Kidney epithelial cell (primary cell): ENCODE results near the gene CYP27C1. TPM values are rescaled to one million over a fixed set of nuclear protein-coding genes. Genes with fewer than 3 reads are reported as not detected.
"Not testable (repeated sequence)": the region's sequence is repeated elsewhere in the genome, so short reads cannot be mapped to it uniquely, and the experiment has no call there.

ENCODE experiments used
- DNase-seq: peaks from one replicate; pipeline ENCODE4 v3.0.0-alpha.2; 2010; ENCODE audit warnings: low read depth
- H3K27me3 ChIP-seq: 2 replicates; pipeline ENCODE4 v1.6.0; 2011; ENCODE audit warnings: low read length; ENCODE audit not compliant: control insufficient read depth, insufficient read depth
- H3K36me3 ChIP-seq: 2 replicates; pipeline ENCODE4 v1.5.1; 2011; ENCODE audit warnings: low read length; ENCODE audit not compliant: control insufficient read depth, insufficient read depth
- H3K4me3 ChIP-seq: 2 replicates; pipeline ENCODE4 v1.5.1; 2011; ENCODE audit warnings: low read depth, mild to moderate bottlenecking, control low read depth, low read length
- total RNA-seq: library from RNA; depleted of rRNA; stranded (reverse); fragments of >200 nt; gene quantifications from 2 replicates; pipeline ENCODE4 v1.2.3, GENCODE V29; 2015
- TF ChIP-seq, protein P1 (sequence below): IDR thresholded peaks from 2 replicates; pipeline ENCODE4 v1.5.1; 2011; ENCODE audit warnings: mild to moderate bottlenecking, moderate library complexity, low read length, control low read depth, inconsistent platforms; ENCODE audit not compliant: insufficient read depth, poor library complexity, severe bottlenecking

Gene CYP27C1
- total RNA-seq, 1 donor from 2014 or later: 2.3 TPM

DNA sequence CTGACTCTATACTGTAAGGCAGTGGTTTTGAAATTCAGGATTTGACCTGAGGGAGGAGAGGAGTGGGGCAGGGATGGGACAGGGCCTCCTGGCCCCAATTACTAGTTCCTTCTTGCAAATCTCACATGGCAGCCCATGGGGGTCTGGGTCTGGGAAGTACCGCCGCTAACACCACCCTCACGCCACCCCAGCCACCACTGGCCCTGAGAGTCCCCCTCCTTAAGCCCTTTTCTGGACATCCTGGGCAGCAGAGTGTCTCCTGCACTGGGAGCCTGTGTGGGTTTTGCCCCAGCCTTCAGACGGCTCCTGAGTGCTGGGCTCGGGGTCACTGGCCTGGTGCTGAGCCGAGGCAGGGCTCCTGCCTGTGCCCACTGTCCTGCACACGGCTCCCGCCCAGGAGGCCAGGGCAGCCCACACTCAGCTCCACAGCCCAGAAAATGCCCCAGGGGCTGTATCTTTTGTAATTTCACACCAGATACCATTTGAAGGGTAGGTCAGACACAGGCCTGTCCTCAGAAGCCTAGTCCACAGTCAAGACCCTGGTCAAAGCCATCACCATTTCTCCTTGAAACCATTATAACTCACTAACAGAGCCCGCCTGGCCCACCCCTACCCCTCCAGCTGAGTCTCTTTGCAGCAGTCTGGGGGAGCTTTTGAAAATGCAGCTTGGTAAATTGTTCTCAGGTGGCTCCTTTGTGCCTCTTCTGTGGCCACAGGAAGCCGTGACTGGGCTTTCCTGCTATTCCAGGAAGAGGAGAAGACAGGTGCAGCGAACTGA is 55.1 kb downstream of the CYP27C1 start:
- no peak overlapping the region for H3K4me3 ChIP-seq
- TF ChIP-seq, protein P1, sequence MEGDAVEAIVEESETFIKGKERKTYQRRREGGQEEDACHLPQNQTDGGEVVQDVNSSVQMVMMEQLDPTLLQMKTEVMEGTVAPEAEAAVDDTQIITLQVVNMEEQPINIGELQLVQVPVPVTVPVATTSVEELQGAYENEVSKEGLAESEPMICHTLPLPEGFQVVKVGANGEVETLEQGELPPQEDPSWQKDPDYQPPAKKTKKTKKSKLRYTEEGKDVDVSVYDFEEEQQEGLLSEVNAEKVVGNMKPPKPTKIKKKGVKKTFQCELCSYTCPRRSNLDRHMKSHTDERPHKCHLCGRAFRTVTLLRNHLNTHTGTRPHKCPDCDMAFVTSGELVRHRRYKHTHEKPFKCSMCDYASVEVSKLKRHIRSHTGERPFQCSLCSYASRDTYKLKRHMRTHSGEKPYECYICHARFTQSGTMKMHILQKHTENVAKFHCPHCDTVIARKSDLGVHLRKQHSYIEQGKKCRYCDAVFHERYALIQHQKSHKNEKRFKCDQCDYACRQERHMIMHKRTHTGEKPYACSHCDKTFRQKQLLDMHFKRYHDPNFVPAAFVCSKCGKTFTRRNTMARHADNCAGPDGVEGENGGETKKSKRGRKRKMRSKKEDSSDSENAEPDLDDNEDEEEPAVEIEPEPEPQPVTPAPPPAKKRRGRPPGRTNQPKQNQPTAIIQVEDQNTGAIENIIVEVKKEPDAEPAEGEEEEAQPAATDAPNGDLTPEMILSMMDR: no peak
- no peaks in the 10 kb centered on the region for H3K36me3 ChIP-seq
- DNase-seq: no peak
- no peaks in the 10 kb centered on the region for H3K27me3 ChIP-seq

DNA sequence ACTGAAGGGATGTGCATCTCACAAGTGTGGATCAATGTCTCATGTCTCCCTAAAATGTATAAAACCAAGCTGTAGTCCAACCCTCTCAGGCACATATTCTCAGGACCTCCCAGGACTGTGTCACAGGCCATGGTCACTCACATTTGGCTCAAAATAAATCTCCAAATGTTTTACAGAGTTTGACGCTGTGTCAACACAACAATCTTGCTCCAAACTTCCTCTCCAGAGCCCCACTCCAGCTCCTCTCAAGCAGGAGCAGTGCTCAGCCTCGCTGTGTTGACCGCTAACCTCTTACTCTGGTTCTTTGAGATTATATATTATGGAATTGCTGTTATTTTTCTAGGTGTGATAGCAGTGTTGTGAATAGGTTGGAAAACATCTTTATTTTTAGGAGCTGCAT is 56.2 kb downstream of the CYP27C1 start:
- TF ChIP-seq, protein P1: no peak
- no peaks in the 10 kb centered on the region for H3K36me3 ChIP-seq
- no peaks in the 10 kb centered on the region for H3K27me3 ChIP-seq
- DNase-seq: no peak
- no peak overlapping the region for H3K4me3 ChIP-seq

DNA sequence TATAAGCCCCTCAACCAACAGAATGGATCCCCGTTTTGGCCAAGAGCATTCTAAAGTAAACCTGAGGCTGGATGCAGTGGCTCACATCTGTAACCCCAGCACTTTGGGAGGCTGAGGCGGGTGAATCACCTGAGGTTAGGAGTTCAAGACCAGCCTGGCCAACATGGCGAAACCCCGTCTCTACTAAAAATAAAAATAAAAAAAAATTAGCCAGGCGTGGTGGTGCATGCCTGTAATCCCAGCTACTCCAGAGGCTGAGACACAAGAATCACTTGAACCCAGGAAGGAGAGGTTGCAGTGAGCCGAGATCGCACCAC is 57.1 kb downstream of the CYP27C1 start:
- H3K4me3 ChIP-seq, DNase-seq, H3K27me3 ChIP-seq: not testable (repeated sequence)

DNA sequence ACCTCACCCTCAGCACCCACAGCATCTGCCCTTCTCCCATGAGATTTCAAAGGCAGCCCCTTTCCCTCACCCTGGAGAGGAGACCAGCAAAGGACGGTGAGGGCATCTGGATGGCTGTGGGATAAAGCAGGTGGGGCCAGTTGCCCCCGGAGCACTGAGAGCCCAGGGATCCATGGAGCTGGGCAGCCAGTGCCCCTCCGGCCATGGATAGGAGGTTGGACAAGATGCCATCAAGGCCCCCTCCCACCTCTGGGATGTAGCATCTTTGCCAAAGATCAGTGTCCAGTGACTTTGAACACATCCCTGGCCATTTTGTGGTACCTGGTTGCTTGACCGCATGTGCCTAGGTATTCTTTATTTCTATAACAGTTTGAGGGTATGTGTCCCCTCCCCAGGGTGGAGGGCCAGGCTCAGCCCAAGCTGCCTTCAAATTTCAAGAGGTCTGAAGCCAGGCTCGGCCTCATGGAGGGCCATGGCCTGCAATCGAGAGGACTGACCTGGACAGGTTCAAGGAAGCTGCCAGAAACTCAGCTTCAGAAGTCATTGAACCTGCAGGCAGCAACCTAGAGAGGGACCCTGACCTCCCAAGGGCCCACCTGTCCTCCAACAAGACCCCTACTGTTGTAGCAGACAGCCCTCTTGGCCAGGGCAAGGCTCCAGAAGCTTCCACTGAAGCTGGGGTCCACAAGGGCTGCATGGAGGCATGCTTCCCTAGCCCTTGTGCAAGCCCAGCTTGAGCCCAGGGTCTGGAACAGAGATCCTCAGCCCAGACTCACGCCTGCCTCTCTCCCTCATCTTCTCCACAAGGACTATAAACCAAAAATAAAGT is 57.6 kb downstream of the CYP27C1 start:
- no peak overlapping the region for H3K4me3 ChIP-seq
- H3K27me3 ChIP-seq: no peaks in the 10 kb centered on the region
- TF ChIP-seq, protein P1: no peak
- H3K36me3 ChIP-seq: no peaks in the 10 kb centered on the region
- no peak for DNase-seq

More for the DNA sequence above, 57.1 kb downstream of the CYP27C1 start:
- not testable (repeated sequence) for H3K36me3 ChIP-seq

DNA sequence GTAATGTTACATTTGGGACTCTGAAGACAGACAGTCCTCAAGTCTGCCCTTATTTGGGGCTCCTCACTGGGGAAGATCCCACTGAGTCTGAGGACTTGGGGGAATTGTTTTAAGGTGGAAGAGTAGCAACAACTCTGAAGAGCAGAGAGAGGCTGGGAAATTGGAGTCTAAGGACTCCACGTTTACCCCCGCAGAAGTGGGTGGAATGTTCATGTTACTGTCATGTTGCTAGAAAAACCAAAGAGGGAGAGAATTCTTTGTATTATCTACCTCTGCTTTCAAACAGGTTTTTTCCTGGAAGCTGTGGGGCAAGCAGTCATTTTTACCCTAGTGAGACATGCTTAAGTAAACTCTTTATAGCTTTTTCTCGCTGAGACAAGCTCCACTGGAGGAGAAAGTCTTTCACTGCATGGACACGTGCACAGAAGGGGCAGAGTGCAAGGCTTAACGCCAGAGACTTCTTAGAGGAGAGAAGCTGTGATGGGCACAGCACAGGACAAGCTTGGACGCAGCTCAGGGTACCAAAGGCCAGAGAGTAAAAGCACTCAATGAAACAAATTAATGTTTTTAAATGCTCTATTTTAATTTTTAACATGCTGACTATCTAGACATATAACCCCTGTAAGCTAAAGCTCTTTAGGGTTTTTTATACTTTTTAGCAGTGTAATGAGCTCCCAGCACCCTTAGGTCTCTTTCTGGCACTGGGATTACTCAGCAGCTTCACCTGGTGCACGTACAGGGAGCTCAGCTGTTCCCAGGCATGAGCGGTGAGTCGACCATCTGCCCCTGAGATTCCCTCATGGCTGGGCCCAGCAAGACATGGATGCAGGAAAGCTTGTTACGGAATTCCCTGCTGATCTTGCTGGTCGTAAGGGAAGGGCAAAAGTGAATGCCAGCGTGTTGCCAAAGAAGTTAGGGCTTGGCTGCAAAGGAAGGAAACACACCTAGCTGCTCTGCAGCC is 58.6 kb downstream of the CYP27C1 start:
- no peak for DNase-seq
- Histone ChIP-seq H3K27me3 (no peaks in the 10 kb centered on the region), H3K36me3 (no peaks in the 10 kb centered on the region), H3K4me3 (no peak overlapping the region)
- TF ChIP-seq, protein P1: no peak

DNA sequence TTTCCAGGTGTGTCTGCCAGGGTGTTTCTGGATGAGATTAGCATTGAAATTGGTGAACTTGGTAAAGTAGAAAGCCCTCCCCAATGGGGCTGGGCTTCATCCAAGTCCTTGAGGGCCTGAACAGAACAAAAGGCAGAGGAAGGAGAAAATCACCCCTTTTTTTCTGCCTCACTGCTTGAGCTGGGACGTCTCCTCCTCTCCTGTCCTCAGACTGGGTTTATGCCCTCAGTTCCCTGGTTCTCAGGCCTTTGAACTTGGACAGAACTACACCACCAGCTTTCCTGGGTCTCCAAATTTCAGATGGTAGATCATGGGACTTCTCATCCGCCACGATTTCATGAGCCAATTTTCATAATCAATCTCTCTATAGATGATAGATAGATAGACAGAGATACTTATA is 59.4 kb downstream of the CYP27C1 start:
- H3K4me3 ChIP-seq: no peak overlapping the region
- H3K36me3 ChIP-seq: no peaks in the 10 kb centered on the region
- no peak for DNase-seq
- H3K27me3 ChIP-seq: no peaks in the 10 kb centered on the region
- TF ChIP-seq, protein P1: no peak
